NT2/D1 (cell line): Measurements from ENCODE around the gene SLC4A7.

ENCODE experiments used
- SUZ12 ChIP-seq: IDR thresholded peaks from 2 replicates; pipeline ENCODE4 v1.6.1; 2011; ENCODE audit not compliant: insufficient read length, insufficient read depth; ENCODE audit errors: extremely low read depth
- ZNF274 ChIP-seq: IDR thresholded peaks from 2 replicates; pipeline ENCODE4 v1.6.1; 2011; ENCODE audit warnings: mild to moderate bottlenecking, low read depth, low read length

DNA sequence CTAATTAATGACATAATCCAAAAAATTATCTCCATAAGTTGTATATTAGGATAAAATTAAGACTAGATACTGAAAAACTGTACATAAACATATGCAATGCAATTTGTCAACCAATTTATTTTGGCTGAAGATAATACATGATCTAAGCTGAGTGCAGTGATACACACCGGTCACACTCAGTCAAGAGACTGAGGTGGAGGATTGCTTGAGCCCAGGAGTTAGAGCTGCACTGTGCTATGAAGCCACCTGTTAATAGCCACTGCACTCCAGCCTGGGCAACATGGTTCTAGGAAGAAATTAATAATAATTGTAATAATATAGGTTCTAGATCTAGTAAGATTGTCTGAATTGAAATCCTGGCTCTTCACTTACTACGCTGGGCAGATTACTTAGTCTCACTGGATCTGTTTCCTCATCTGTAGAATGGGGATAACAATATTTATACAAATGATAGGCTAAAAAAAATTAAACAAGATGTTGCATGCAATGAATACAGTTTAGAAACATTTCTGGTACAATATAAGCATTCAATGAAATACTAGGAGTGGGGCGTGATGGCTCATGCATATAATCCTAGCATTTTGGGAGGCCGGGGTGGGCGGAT, 15.8 kb downstream of the SLC4A7 start:
- TF ChIP-seq SUZ12 = no peak
- no peak for TF ChIP-seq ZNF274
